Nucleus accumbens (tissue), 56 donors: ENCODE data around the gene CYTL1.

Experiments
- DNase-seq, 56 donors: peaks; one replicate each; lab custom pipeline; 2025; lab: John Stamatoyannopoulos, UW

Gene CYTL1

DNA sequence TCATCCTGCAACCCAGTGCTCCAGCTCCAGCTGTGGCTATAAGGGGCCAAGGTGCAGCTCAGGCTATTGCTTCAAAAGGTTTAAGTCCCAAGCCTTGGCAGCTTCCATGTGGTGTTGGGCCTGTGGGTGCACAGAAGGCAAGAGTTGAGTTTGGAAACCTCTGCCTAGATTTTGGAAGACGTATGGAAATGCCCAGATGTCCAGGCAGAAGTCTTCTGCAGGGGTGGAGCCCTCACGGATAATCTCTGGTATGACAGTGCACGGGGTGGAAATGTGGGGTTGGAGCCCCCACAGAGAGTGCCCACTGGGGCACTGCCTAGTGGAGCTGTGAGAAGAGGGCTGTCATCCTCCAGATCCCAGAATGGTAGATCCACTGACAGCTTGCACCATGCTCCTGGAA, 44.5 kb downstream of the CYTL1 start:
- DNase-seq, result no peak

DNA sequence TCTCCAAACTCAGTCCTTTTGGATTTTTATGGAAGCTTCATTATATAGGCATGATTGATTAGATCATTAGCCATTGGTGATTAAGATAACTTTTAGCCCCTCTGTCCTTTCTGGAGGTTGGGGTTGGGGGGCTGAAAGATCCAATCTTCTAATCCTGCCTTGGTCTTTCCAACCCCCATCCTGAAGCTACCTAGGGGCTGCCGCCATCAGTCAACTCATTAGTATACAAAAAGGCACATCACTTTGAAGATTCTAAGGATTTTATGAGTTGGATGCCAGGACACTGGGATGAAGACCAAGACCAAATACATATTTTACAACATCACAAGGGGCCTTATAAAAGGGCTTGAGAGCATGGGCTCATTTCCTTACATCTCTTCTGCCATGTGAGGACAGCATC, 47.5 kb downstream of the CYTL1 start:
- DNase-seq, result no peak

DNA sequence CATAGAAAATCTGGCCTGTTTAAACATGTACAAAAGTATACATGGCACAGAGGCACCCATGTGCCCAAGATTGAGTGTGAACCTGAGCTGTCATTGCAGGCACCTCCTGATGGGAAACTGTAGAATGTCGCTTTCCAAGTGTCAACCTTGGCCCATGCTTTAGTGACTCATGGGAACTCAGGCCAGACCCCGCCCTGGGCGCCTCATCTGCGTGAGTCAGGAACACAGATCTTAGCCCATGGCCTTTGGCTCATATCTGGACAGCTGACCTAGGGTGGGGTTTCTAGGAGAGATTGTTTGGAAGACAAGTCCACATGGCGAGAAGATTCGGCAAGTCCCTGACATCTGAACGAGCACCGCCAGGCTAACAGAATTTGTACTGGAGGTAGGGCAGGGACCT, 50.0 kb downstream of the CYTL1 start:
- DNase-seq, result no peak

DNA sequence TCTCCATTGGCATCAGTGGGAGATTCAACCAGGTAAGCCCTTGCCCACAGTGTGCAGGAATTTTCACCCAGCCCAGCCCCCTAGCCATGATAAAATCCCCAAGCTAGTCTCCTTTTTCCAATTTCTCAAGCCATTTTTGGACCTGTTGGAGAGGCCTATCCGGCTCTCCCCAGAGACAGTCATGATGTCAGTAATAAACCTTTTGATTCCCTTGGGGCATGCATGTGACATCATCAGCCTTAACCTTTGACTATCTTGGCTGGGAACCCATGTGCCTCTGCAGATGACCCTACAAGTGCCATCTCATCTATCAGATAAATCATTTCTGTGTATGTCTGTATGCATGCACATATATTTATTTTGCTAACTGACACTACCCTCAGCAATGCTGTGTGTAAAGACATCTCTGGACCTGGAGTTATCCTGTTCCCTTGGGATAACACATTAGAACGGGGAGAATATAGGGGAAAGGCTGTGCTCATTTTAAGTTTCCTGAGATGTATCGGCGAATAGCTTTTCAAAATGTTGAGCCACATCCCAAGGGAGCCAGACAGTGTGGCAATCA, 51.0 kb downstream of the CYTL1 start:
- no peak for DNase-seq
